Keratinocyte (primary cell): ENCODE results near the gene FAAH. TPM values are rescaled to one million over a fixed set of nuclear protein-coding genes. Genes with fewer than 3 reads are reported as not detected.

ENCODE experiments used
- DNase-seq: peaks from one replicate; pipeline ENCODE4 v3.0.0-alpha.2; 2011; ENCODE audit warnings: low read depth, missing footprints, low spot score
- FAIRE-seq: peaks from 2 replicates; lab custom pipeline; 2011; peaks lifted over from hg19 to GRCh38; lab: Jason Lieb, UNC
- H2AFZ ChIP-seq: 2 replicates; pipeline ENCODE4 v1.6.0; 2012; ENCODE audit warnings: low read length, control low read depth, inconsistent platforms; ENCODE audit not compliant: control insufficient read depth
- H3K27ac ChIP-seq: 2 replicates; pipeline ENCODE4 v1.5.1; 2011; ENCODE audit warnings: low read length; ENCODE audit not compliant: control insufficient read depth, insufficient read depth
- H3K27me3 ChIP-seq: 3 replicates; pipeline ENCODE4 v1.6.0; 2011; ENCODE audit warnings: low read length; ENCODE audit not compliant: control insufficient read depth, insufficient read depth; ENCODE audit errors: extremely low read depth
- H3K36me3 ChIP-seq, 2 experiments: 2 replicates in 1 of 2; 3 replicates in 1 of 2; pipeline ENCODE4 v1.5.1; 2011; ENCODE audit warnings: low read length in 2 of 2, mild to moderate bottlenecking in 1 of 2; ENCODE audit not compliant: control insufficient read depth in 2 of 2, insufficient read depth in 2 of 2; ENCODE audit errors: extremely low read depth in 1 of 2
- H3K4me1 ChIP-seq: 3 replicates; pipeline ENCODE4 v1.5.1; 2011; ENCODE audit warnings: low read length; ENCODE audit not compliant: control insufficient read depth, insufficient read depth; ENCODE audit errors: extremely low read depth
- H3K4me2 ChIP-seq: 3 replicates; pipeline ENCODE4 v1.6.0; 2011; ENCODE audit warnings: low read depth, low read length; ENCODE audit not compliant: control insufficient read depth, insufficient read depth; ENCODE audit errors: extremely low read depth
- H3K4me3 ChIP-seq, 3 experiments: fragments of 200-600 bp in 1 of 3; sonication (generic) in 1 of 3; 2 replicates in 2 of 3; 3 replicates in 1 of 3; pipeline ENCODE4 v1.5.1; 2011 to 2016; ENCODE audit warnings: low read length in 3 of 3, mild to moderate bottlenecking in 3 of 3, control low read depth in 2 of 3, inconsistent platforms in 1 of 3, low read depth in 1 of 3, mixed read lengths in 1 of 3, mixed run types in 1 of 3, moderate library complexity in 1 of 3; ENCODE audit not compliant: control insufficient read depth in 2 of 3, insufficient read depth in 2 of 3; ENCODE audit errors: extremely low read depth in 1 of 3
- H3K79me2 ChIP-seq: 2 replicates; pipeline ENCODE4 v1.6.0; 2012; ENCODE audit warnings: low read length; ENCODE audit not compliant: control insufficient read depth, insufficient read depth
- H3K9ac ChIP-seq: 3 replicates; pipeline ENCODE4 v1.6.0; 2011; ENCODE audit warnings: low read length; ENCODE audit not compliant: control insufficient read depth, insufficient read depth; ENCODE audit errors: extremely low read depth
- H3K9me1 ChIP-seq: 3 replicates; pipeline ENCODE4 v1.6.0; 2011; ENCODE audit warnings: low read length; ENCODE audit not compliant: control insufficient read depth, insufficient read depth; ENCODE audit errors: extremely low read depth
- H3K9me3 ChIP-seq: 2 replicates; pipeline ENCODE4 v1.5.1; 2012; ENCODE audit warnings: low read depth, low read length; ENCODE audit not compliant: control insufficient read depth
- H4K20me1 ChIP-seq: 3 replicates; pipeline ENCODE4 v1.6.0; 2011; ENCODE audit warnings: low read length; ENCODE audit not compliant: control insufficient read depth, insufficient read depth; ENCODE audit errors: extremely low read depth
- CTCF ChIP-seq, 3 experiments: IDR thresholded peaks in 1 of 3; conservative IDR thresholded peaks in 1 of 3; optimal IDR thresholded peaks in 1 of 3; 2 replicates in 2 of 3; 3 replicates in 1 of 3; pipeline versions ENCODE3 to v1.5.1; 2011; ENCODE audit warnings: low read length in 3 of 3, mild to moderate bottlenecking in 3 of 3, moderate library complexity in 2 of 3, control low read depth in 1 of 3, inconsistent platforms in 1 of 3; ENCODE audit not compliant: insufficient read depth in 2 of 3; ENCODE audit errors: extremely low read depth in 1 of 3
- EZH2 ChIP-seq: IDR thresholded peaks from one replicate; pipeline ENCODE4 v1.6.1; 2012; ENCODE audit warnings: inconsistent platforms, mild to moderate bottlenecking, low read length, moderate library complexity
- dilution Hi-C: fragments of 300-500 bp; cut with MboI; formaldehyde crosslinking; loops from one replicate; pipeline ENCODE4 v1.7.0; 2020; ENCODE audit warnings: low sequenced_read_pairs; ENCODE audit not compliant: extremely low pct_ligation_motif_present
- polyA plus RNA-seq, 5 experiments: library from polyadenylated mRNA; depleted of rRNA in 3 of 5; stranded (reverse) in 3 of 5; stranded (forward) in 1 of 5; unstranded in 1 of 5; fragments of >200 nt; gene quantifications; 1 replicate in 1 of 5; 2 replicates in 3 of 5; 3 replicates in 1 of 5; pipeline versions ENCODE4 v1.2.1 to v1.2.3, GENCODE V29; 2011 to 2012; ENCODE audit warnings: missing spikeins in 2 of 5, low read depth in 1 of 5, low replicate concordance in 1 of 5

FAAH gene
- polyA plus RNA-seq, 1 donor (not counting 4 experiments of a cell fraction or from before 2014, with no cell fraction given): 5.3 TPM

DNA sequence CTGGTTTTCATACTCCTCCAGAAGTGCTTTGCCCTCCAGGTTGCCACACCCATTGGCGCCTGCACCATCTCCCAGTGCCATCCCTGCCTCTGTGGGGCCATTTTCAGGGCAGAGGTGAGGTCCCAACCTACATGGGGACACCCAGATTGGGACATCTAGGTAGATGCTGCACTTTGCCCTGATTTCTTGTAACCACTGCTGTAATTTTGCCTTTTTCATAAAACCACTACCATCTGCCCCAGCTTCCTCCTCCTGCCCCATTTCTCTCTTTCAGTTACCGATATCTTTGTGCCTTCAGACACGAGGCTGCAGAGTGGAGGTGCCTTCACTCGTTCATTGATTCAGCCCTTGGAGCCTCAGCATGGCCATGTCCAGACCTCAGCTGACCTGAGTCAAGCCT, 21.4 kb downstream of the FAAH start:
- Histone ChIP-seq H3K4me2 (no peak overlapping the region), H3K36me3 (no peaks in the 10 kb centered on the region), H3K27ac (no peak overlapping the region), H2AFZ (no peak overlapping the region), H3K9ac (no peak overlapping the region), H3K9me3 (no peaks in the 10 kb centered on the region), H3K79me2 (no peaks in the 10 kb centered on the region), H3K27me3 (no peaks in the 10 kb centered on the region), H4K20me1 (no peaks in the 10 kb centered on the region), H3K4me3 (no peak overlapping the region), H3K9me1 (no peaks in the 10 kb centered on the region), H3K4me1 (no peaks in the 10 kb centered on the region)
- FAIRE-seq: no peak
- DNase-seq: no peak
- TF ChIP-seq EZH2: no peak
- no peak for TF ChIP-seq CTCF (optimal IDR thresholded peaks at IDR 0.05 in 1 of 3, IDR thresholded peaks at IDR 0.05 in 1 of 3, conservative IDR thresholded peaks at IDR 0.05 in 1 of 3; ENCODE audit: extremely low read depth in 1 of 3, insufficient read depth in 2 of 3, low read length in 3 of 3)
- dilution Hi-C loops: no loop called here

GRCh38 chr1:46418976-46419375, 24.9 kb downstream of the FAAH start:
- Histone ChIP-seq H3K9ac (no peak overlapping the region), H3K4me3 (no peak overlapping the region), H3K27ac (no peak overlapping the region), H4K20me1 (no peaks in the 10 kb centered on the region), H3K79me2 (no peaks in the 10 kb centered on the region), H3K4me2 (no peak overlapping the region), H3K36me3 (no peaks in the 10 kb centered on the region), H3K27me3 (peaks cover 3% of the 10 kb centered on the region), H3K4me1 (no peaks in the 10 kb centered on the region), H2AFZ (no peak overlapping the region), H3K9me1 (no peaks in the 10 kb centered on the region), H3K9me3 (no peaks in the 10 kb centered on the region)
- DNase-seq: no peak
- dilution Hi-C loops: no loop called here
- no peak for TF ChIP-seq EZH2
- TF ChIP-seq CTCF (optimal IDR thresholded peaks at IDR 0.05 in 1 of 3, IDR thresholded peaks at IDR 0.05 in 1 of 3, conservative IDR thresholded peaks at IDR 0.05 in 1 of 3; ENCODE audit: extremely low read depth in 1 of 3, insufficient read depth in 2 of 3, low read length in 3 of 3): no peak
- no peak for FAIRE-seq
